ENCODE results near the gene F12.

The F12 gene

DNA sequence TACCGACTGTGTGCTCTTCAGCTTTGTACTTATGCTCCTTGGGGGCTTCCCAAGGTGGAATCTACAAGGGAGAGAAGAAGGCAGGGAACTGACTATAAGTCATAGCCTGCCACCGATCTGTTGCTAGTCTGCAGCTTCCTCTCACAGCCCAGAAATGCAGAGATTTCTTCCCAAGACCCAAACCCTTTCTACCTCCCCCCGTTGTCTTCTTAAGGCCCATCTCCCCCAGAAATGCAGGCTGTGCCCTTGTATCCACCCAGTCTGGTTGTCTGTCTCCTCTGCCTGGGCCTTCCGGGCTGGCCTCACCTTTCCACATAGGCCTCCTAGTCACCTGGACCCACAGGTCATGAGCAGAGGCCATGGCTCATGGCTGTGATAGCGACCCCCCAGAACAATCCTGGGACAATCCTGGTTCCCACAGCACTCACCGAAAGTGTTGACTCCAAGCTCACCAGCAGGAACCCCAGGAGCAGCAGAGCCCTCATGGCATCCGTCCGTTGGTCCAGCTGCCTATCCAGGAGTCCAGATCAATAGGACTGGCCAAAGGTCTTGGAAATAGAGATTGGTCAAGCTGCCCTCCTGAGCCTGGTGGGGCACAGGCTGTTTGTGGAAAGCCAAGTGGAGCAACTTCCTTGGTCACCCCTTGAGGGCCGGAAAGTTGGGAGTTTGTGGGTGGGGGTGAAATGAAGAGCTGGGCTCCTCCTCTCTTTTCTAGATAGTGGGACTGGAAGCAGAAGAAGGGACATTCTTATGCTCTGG, at the start of gene F12:
Gene F12 (minus strand): TSS at position 522 of the 759 bp plus-strand sequence. CDS start 37 bp downstream, at position 485.
- Histone ChIP-seq H3K27me3 (ENCODE audit: control insufficient read depth, insufficient read depth, low read length) (no peaks in the 10 kb centered on the region), H3K9ac (ENCODE audit: low read length) (no peak within 1 kb of the TSS)

DNA sequence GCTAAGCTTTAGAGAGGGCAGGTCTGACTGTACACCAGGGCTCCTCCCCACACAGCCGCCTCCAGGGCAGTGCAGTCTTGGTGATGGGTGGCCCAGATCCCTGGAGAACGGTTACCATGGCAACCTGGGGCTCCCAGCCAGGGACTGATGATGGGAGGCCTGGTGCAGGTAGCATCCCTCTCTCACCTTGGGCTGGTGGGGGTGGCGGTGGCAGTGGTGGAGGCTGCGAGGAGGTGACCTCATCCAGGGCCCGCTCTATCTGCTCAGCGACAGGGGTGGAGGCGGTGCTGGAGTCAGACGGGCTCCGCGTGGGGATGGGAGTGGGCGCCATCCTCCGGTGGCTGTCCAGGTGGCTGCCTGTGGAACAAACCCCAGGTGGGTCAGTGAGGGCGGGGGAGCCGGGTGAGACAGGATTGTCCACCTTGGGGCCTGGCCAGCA, 49.6 kb upstream of the F12 start:
- Histone ChIP-seq H3K36me3 (ENCODE audit: control insufficient read depth, insufficient read depth, low read length) (no peaks in the 10 kb centered on the region), H3K9ac (ENCODE audit: low read length) (no peak overlapping the region), H3K4me3 (ENCODE audit: low read length) (no peak overlapping the region), H3K4me1 (ENCODE audit: control insufficient read depth, insufficient read depth, low read length) (peaks cover 15% of the 10 kb centered on the region), H3K27ac (ENCODE audit: low read depth, low read length) (no peak overlapping the region), H3K27me3 (ENCODE audit: control insufficient read depth, insufficient read depth, low read length) (no peaks in the 10 kb centered on the region)

More for the DNA sequence above, at the start of gene F12:
- Histone ChIP-seq H3K36me3 (ENCODE audit: control insufficient read depth, insufficient read depth, low read length) (no peaks in the 10 kb centered on the region), H3K27ac (ENCODE audit: low read depth, low read length) (no peak within 1 kb of the TSS), H3K4me1 (ENCODE audit: control insufficient read depth, insufficient read depth, low read length) (peaks cover 2% of the 10 kb centered on the region), H3K4me3 (ENCODE audit: low read length) (no peak within 1 kb of the TSS)

DNA sequence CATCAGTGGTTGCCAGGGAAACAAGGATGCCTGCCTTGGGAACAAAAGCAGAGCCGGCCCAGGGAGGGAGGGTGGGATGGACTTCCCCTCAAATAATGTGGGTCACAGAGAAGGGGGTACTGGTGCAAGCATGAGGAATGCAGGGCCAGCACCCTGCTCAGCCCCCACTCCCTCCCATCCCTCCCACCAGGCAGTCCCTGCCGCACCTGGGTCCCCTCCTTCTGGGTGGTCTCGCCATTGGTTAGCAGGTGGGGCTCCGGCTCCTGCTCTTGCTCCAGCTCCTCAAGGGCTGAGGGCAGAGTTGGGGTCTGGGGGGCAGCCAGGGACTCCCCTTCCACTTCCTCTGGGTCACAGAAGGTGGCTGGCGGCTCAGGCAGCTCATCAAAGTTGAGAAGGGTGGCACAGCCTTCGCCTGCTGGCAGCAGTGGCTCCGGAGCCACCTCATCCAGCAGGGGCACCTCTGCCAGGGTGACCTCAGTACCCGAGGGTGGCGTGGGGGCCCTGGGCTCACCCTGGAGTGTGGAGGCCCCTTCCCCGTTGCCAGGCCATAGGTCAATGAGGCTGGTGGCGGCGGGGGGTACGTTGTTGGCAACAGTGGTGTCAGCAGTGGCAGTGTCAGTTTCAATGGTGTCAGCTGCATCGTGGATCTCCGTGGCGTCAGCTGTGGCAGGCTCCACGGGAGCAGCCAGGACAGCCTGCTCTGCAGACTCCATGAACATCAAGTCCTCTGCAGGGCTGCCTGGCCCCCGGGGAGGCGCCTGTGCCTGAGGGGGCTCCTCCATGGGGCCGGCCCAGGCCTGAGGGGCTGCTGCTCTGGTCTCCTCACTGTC, 48.7 kb upstream of the F12 start:
- no peak overlapping the region for H3K9ac ChIP-seq (ENCODE audit: low read length)
- H3K27me3 ChIP-seq (ENCODE audit: control insufficient read depth, insufficient read depth, low read length): no peaks in the 10 kb centered on the region
- H3K4me3 ChIP-seq (ENCODE audit: low read length): no peak overlapping the region
- no peaks in the 10 kb centered on the region for H3K36me3 ChIP-seq (ENCODE audit: control insufficient read depth, insufficient read depth, low read length)
- H3K4me1 ChIP-seq (ENCODE audit: control insufficient read depth, insufficient read depth, low read length): peaks cover 18% of the 10 kb centered on the region
- peak overlapping the region; percentile 54 for H3K27ac ChIP-seq (ENCODE audit: low read depth, low read length)

- H3K27ac ChIP-seq (ENCODE audit: low read depth, low read length): peak overlapping the region; percentile 54
- no peak overlapping the region for H3K4me3 ChIP-seq (ENCODE audit: low read length)
Measured at GRCh38 chr5:177456976-177457851, 47.9 kb upstream of the F12 start.

DNA sequence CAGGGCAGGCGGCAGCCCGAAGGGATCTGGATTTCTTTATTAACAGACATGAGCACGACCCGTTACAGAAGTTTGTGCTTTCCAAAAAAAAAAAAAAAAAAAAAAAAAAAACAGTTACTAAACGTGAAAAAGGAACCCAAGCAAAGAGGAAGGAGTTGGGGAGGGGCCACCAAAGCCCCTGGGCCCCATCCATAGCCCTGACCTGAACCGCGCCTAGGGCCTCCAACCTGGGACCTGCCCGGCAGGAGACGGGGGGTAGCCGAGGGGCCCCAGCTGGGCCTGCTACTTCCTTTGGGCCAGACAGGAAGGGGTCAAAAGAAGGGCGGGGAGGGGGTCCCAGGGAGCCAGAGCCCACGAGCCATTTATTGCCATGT, 47.2 kb upstream of the F12 start:
- Histone ChIP-seq H3K9ac (ENCODE audit: low read length) (no peak overlapping the region), H3K27ac (ENCODE audit: low read depth, low read length) (peak overlapping the region; percentile 54), H3K36me3 (ENCODE audit: control insufficient read depth, insufficient read depth, low read length) (no peaks in the 10 kb centered on the region), H3K27me3 (ENCODE audit: control insufficient read depth, insufficient read depth, low read length) (no peaks in the 10 kb centered on the region), H3K4me3 (ENCODE audit: low read length) (no peak overlapping the region), H3K4me1 (ENCODE audit: control insufficient read depth, insufficient read depth, low read length) (peaks cover 19% of the 10 kb centered on the region)

More at GRCh38 chr5:177456976-177457851, 47.9 kb upstream of the F12 start:
- no peak overlapping the region for H3K9ac ChIP-seq (ENCODE audit: low read length)
- peaks cover 19% of the 10 kb centered on the region for H3K4me1 ChIP-seq (ENCODE audit: control insufficient read depth, insufficient read depth, low read length)
- no peaks in the 10 kb centered on the region for H3K27me3 ChIP-seq (ENCODE audit: control insufficient read depth, insufficient read depth, low read length)
- H3K36me3 ChIP-seq (ENCODE audit: control insufficient read depth, insufficient read depth, low read length): no peaks in the 10 kb centered on the region

- Histone ChIP-seq H3K27ac (ENCODE audit: low read depth, low read length) (no peak overlapping the region), H3K27me3 (ENCODE audit: control insufficient read depth, insufficient read depth, low read length) (peaks cover 2% of the 10 kb centered on the region), H3K4me1 (ENCODE audit: control insufficient read depth, insufficient read depth, low read length) (peaks cover 19% of the 10 kb centered on the region), H3K36me3 (ENCODE audit: control insufficient read depth, insufficient read depth, low read length) (no peaks in the 10 kb centered on the region), H3K4me3 (ENCODE audit: low read length) (peak overlapping the region; percentile 69), H3K9ac (ENCODE audit: low read length) (peak overlapping the region; percentile 33)
Measured at GRCh38 chr5:177455661-177456590, 46.6 kb upstream of the F12 start.

DNA sequence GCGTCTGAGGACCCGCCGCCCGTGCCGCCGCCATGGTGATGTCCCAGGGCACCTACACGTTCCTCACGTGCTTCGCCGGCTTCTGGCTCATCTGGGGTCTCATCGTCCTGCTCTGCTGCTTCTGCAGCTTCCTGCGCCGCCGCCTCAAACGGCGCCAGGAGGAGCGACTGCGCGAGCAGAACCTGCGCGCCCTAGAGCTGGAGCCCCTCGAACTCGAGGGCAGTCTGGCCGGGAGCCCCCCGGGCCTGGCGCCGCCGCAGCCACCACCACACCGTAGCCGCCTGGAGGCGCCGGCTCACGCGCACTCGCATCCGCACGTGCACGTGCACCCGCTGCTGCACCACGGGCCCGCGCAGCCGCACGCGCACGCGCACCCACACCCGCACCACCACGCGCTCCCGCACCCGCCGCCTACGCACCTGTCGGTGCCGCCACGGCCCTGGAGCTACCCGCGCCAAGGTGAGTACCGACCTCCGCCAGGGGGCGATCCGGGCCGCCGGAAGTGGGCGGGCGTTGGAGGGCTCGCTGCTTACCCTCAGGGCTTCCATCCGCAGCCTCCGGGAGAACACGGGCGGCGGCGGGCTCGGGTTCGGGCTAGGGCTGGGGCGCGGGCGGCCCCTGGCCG, 45.8 kb upstream of the F12 start:
- H3K4me1 ChIP-seq (ENCODE audit: control insufficient read depth, insufficient read depth, low read length): peaks cover 19% of the 10 kb centered on the region
- peaks cover 2% of the 10 kb centered on the region for H3K27me3 ChIP-seq (ENCODE audit: control insufficient read depth, insufficient read depth, low read length)
- H3K9ac ChIP-seq (ENCODE audit: low read length): no peak overlapping the region
- no peaks in the 10 kb centered on the region for H3K36me3 ChIP-seq (ENCODE audit: control insufficient read depth, insufficient read depth, low read length)
- no peak overlapping the region for H3K27ac ChIP-seq (ENCODE audit: low read depth, low read length)
- peak overlapping the region; percentile 69 for H3K4me3 ChIP-seq (ENCODE audit: low read length)

DNA sequence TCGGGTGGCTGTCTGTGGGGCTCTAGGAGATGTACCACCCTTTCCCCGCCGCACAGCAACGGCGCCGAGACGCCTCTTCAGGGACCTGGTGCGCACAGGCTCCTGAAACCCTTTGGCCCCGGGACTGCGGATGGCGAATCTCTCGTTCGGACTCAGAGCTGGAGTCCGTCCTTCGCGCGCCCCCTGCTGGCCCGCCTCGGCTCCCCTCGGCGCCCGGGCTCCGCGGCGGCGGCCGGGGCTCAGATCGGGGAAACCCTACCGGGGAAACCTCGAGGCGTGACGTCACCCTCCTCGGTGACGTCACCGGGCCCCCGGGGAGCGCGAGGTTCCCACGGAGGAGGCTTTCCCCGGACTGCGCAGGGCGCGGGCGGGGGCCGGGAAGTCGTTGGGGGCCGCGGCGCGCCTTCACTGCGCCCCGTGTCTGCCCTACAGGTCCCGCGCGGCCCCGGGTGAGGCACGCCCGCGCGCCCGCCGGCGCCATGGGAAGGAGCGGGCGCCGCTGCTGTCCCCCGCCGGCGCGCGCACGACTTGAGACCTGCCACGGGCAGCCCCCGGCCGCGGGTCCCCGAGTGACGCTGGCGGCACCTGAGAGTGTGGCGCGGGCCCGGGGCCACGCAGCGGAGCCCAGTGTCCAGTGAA, 45.2 kb upstream of the F12 start:
- Histone ChIP-seq H3K36me3 (ENCODE audit: control insufficient read depth, insufficient read depth, low read length) (no peaks in the 10 kb centered on the region), H3K4me1 (ENCODE audit: control insufficient read depth, insufficient read depth, low read length) (peaks cover 19% of the 10 kb centered on the region), H3K4me3 (ENCODE audit: low read length) (peak overlapping the region; percentile 69), H3K27ac (ENCODE audit: low read depth, low read length) (no peak overlapping the region), H3K9ac (ENCODE audit: low read length) (no peak overlapping the region), H3K27me3 (ENCODE audit: control insufficient read depth, insufficient read depth, low read length) (peaks cover 5% of the 10 kb centered on the region)

GRCh38 chr5:177453852-177454396, 44.6 kb upstream of the F12 start:
- H3K9ac ChIP-seq (ENCODE audit: low read length): no peak overlapping the region
- no peaks in the 10 kb centered on the region for H3K36me3 ChIP-seq (ENCODE audit: control insufficient read depth, insufficient read depth, low read length)
- peaks cover 6% of the 10 kb centered on the region for H3K27me3 ChIP-seq (ENCODE audit: control insufficient read depth, insufficient read depth, low read length)
- H3K4me1 ChIP-seq (ENCODE audit: control insufficient read depth, insufficient read depth, low read length): peaks cover 19% of the 10 kb centered on the region
- H3K4me3 ChIP-seq (ENCODE audit: low read length): peak overlapping the region; percentile 57
- H3K27ac ChIP-seq (ENCODE audit: low read depth, low read length): no peak overlapping the region

- no peak overlapping the region for H3K27ac ChIP-seq (ENCODE audit: low read depth, low read length)
- peaks cover 19% of the 10 kb centered on the region for H3K4me1 ChIP-seq (ENCODE audit: control insufficient read depth, insufficient read depth, low read length)
- no peak overlapping the region for H3K4me3 ChIP-seq (ENCODE audit: low read length)
- H3K9ac ChIP-seq (ENCODE audit: low read length): no peak overlapping the region
- peaks cover 8% of the 10 kb centered on the region for H3K27me3 ChIP-seq (ENCODE audit: control insufficient read depth, insufficient read depth, low read length)
- H3K36me3 ChIP-seq (ENCODE audit: control insufficient read depth, insufficient read depth, low read length): no peaks in the 10 kb centered on the region
Measured at GRCh38 chr5:177452688-177453638, 43.6 kb upstream of the F12 start.

Data from rectal smooth muscle tissue (tissue), 1 donor.